Measurements from ENCODE around the gene ANXA9.

ANXA9 gene

DNA sequence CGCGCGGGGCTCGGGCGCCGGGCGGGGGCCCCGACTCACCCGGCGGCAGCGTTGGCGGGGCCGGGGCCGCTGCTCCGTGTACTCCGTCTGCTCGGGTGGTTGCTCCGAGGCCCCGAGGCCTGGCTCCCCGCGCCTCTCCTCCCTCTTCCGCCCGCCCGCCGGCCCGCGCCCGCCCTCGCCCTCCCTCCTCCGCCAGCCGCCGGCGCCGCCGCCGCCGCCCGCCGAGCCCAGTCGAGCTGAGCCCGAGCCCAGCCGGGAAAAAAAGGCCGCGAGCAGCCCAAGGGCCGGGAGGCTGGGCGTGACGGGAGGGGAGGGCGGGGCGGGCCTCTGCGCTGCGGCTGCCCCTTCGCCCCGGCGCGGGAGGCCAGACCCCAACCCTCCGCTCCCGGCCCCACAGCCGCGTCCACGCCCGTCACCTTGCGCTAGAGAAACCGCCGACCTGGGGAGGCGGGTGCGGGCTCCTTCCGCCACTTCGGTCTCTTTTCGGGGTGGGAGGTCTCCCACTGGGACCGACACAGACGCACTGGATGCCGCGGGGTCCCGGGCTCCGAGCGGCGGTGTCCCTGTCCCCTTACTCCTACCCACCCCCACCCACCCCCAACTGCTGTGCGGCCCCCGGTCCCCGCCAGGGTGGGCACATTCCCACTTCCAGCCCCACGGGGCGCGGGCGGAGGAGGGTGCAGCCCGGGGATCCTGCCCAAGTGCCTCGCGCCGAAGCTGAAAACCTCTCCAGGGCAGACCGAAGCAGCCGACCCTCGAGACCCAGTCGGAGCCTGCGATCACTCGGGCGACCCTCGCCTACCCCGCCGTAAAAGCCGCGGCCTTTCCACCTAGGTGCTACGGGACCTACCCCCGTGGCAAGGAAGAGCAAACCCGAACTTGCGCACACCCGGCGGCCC lies 7.3 kb upstream of the ANXA9 start, which contains the start of gene CERS2:
Gene CERS2, minus strand, starts transcription at position 256 of the 899 bp plus-strand sequence. CDS start 5,745 bp downstream, outside the sequence.
- DNase-seq (ENCODE audit: low read depth): peak; percentile 55

DNA sequence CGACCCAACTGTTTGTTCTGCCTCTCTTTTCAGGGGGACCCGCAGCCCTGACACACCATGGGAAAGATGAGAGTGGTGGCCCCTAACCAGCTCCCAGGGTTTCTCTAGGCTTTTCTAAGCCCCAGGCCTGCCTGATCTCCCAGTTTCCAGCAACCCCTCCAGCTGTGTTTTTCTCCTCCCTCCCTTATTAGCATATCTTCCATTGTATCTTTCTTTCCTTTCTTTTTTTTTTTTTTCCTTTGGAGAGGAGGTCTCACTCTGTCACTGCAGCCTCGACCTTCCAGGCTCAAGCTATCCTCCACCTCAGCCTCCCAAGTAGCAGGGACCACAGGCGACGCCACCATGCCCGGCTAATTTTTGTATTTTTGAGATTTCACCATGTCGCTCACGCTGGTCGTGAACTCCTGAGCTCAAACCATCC lies 5.7 kb upstream of the ANXA9 start:
- DNase-seq (ENCODE audit: low read depth): no peak

DNA sequence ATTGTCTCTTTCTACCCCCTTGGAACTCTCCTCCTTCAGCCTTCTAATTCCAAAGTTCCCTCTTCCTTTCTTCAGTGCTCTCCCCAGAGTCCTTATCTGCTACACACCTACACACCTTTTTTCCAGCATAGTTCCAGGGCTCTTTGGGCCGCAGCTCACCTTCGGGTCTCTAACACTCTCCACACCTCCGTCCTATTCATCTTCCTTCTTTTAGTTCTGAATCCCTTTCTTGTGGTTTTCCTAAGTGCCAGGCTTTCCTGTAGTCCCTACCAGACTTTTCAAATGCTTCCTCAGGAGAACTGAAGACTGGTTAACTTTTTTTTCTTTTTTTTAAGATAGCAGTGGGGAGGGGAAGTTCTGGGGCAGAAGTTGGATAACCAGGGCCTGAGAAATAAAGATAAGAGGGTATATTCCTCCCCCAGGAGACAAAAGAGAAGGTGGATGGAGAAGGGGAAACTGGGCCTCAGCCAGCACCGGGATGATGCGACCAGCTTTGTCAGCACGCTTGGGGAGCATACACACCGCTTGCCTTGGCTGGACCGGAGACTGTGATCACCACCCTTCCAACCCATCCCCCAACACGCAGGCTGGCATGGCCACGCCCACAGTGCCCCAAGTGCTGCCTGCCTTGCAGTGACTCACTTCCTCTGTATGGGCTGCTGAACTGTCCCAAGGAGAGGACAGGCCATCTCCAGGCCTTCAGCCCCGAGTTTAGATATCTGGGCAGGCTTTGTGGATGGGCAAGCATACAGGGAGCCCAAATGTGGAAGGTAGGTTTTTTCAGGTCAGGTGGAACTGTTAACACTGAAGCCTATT lies 5.0 kb upstream of the ANXA9 start:
- DNase-seq (ENCODE audit: low read depth): peak; percentile 61

DNA sequence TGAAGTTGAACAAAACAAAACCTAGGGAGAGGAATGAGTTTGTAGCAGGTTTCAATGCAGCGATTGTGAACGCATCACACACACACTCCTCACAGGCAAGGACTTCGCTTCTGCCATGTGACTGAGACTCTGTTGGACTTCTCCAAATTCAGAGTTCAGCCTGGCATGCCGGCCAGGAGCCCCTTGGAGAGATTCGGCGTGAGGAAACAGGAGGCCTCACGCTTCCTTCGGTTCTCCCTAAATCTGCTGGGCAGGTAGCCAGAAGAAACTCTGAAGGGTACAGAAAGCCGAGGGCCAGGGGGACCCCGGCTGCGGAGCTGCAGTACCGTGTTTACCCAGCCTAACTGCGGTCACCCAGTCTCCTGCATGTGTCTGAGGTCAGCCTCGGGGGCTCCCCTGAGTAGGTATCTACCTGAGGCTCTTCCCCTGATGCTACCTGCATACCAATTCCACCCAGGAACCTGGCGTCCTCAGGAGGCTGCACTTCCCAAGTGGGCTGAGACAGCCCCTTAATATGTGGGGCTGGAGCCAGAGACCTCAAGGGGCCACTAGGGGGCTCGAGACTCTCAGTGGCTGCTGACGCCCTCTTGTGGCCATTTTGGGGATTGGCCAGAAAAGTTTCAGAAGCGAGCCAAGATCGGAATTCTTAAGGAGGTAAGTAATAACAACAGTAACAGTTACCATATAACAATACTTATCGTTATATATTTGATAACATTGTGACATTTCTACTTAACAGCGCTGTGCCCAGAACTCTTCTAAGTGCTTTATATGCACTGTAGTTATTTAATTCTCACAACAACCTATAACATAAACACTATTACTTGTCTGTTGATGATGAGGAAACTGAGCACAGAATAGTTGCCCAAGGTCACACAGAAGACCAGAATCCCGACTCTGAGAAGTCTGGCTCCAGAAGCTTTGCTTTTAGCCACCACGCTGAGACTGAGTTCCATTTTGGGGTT lies 2.7 kb upstream of the ANXA9 start:
- peak; percentile 83 for DNase-seq (ENCODE audit: low read depth)

DNA sequence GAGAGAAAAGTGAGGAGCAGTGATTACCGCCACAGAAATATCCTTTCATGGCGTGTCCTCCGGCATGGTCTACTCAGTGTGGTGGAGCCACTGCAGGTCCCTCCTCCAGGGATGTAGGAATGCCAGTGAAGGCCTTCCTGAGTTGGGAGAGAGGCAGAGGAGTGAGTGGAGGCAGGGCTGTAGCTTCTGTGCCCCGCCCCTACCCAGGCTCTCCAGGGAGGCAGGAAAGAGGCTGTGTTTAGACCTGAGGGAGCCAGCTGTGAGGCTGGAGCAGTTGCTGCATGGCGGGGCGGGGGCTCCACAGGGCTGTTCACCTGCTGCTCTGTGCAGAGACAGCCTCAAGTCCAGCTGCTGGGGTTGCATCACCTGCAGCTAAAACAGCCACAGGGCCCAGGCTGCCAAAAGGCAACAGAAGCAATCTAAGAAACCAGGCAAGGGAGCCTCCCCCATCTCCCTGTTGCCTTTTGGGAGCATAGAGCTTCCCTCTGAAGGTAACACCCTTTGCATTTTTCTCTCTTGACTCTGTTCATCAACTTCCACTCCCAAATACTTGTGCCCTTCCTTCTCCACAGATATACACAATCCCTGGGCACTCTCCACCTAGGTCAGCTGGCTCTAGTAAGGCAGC lies 801 bp upstream of the ANXA9 start:
- DNase-seq (ENCODE audit: low read depth): no peak

DNA sequence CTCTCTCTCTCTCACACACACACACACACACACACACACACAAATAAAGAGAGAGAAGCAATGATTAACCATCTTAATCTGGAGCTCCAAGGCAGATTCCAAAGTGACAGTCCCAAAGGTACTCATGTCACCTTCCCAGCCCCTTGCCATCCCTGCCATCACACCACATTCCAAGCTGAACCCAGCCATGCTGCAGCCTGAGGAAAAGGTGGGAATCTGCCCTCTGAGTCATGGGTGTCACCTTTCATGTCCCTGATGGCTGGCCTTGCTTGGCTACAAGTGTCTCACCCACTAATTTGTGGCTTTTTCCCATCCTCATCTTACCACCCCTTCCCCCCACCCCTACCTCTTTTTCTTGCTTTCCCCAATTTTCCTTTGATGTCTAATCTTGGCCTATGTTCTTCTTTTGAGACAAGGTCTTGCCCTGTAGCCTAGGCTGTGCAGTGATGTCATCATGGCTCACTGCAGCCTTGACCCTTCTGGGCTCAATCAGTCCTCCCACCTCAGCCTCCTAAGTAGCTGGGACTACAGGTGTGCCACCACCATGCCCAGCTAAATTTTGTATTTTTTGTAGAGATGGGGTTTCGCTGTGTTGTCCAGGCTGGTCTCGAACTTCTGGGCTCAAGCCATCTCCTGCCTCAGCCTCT lies 3.2 kb downstream of the ANXA9 start:
- no peak for DNase-seq (ENCODE audit: low read depth)

DNA sequence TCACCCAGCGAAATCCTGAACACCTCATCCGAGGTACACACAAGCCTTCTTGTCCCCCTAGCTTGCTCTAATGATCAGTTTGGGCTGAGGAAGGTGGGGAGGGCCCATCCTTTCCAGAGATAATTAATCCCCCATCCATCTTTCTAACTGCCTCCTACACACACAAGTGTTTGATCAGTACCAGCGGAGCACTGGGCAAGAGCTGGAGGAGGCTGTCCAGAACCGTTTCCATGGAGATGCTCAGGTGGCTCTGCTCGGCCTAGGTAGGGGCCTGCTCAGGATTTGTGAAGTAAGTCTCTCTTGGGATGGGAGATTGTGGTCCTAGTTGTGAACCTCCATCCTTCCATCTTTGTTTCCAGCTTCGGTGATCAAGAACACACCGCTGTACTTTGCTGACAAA lies 5.8 kb downstream of the ANXA9 start:
- no peak for DNase-seq (ENCODE audit: low read depth)

DNA sequence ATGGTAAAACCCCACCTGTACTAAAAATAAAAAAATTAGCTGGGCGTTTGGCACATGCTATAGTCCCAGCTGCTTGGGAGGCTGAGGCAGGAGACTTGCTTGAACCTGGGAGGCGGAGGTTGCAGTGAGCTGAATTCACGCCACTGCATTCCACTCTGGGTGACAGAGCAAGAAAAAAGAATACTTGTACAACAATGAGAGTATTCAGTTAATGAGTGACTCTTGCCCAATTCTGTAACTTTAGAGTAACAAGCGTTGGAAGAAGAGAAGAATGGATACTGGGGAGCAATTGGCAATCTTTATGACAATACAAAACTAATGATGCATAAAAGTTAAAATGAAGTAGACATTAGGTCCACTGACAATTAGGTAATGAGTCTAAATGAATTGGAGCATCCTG lies 10.5 kb downstream of the ANXA9 start:
- no peak for DNase-seq (ENCODE audit: low read depth)

DNA sequence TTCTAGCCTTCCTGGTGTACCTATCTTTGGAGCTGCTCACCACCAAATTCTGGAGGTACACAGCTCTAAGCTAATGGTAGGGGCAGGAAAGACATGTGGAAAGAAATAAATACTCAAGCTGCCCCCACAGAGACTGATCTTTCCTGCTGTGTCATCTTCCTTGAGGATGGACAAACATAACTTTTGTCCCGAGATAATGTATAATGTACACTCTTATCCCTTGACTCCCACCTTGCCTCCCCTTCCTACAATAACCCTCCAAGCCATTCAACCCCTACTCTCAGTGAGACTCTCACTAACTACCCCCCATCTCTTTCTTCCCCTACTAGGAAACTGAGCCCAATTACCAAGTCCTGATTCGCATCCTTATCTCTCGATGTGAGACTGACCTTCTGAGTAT lies 12.2 kb downstream of the ANXA9 start:
- no peak for DNase-seq (ENCODE audit: low read depth)

DNA sequence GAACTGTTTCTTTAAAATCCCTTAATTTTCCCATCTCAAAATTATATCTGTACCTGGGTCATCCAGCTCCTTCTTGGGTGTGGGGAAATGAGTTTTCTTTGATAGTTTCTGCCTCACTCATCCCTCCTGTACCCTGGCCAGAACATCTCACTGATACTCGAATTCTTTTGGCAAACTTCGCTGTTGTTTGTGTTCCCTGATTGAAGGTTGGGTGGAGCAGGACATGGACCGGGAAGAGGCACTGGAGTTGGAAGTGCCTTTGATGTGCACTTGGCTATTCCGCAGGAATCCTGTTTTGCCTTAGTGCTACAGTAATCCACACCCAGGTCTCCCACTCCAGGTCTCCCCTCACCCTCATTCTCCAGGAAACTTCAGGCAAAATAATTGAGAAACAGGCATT lies 13.4 kb downstream of the ANXA9 start:
- DNase-seq (ENCODE audit: low read depth): no peak

DNA sequence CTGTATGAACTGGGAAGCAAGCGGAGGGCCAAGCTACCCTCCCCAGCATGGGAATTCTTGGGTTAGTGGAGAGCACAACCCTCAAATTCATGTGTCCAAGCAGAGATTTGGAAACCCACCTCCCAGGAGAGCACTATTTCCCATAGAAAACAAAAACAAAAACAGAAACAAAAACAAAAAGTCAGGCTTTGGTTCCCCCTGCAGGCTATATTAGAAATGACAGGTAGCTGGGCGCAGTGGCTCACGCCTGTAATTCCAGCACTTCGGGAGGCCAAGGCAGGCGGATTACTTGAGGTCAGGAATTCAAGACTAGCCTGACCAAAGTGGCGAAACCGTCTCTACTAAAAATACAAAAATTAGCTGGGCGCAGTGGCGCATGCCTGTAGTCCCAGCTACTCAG lies 13.8 kb downstream of the ANXA9 start:
- DNase-seq (ENCODE audit: low read depth): no peak

DNA sequence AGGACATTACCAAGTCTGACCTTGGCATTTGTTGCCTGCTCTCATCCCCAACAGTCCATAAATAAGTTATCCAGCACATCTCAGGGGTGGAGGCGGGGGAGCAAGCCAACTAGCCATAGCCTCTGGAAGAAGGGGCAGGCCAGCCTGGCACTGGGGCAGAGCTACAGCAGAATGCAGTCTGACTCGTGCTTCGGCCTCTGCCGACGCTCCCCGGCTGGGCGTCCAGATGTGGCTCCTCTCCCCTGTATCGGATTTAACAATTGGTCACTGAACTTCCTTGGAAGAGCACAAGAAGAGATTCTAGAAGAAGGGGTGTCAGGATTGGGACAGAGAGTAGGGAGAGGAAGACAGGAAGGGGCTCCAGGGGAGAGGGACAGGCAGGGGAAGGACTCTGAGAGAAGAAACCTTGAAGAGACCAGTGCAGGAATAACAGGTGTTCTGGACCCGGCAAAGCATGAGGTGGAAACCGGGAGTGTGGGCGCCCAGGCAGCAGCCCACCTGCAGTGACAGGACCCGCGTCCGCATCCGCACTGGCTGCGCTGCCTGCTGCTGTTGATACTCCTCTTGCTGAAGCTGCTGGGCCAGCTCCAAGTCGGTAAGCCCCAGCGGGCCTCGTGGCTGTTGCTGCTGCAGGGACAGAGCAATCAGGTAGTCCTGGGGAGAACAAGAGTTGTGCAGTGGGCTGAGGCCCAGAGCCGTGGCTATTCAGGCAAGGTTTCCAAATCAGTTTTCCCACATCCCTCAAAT lies 15.2 kb downstream of the ANXA9 start:
- no peak for DNase-seq (ENCODE audit: low read depth)

DNA sequence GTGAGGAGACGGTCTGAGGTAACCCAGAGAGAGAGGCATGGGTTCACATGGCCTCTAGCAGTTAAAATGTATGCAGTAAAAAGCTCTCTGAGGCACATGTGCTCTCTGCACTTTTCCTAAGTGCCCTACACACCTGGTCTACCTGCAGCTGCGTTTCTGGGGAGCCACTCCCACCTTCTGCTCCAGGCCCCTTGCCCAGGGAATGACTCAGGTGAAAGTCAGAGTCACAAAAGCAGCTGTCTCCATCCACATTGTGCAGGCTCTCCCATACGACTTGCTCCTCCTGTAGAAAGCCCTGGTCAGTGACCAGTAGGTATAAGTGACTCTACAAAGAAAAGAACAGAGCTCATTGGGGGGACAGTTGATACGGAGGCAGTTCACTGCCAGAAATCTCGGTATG lies 15.9 kb downstream of the ANXA9 start:
- no peak for DNase-seq (ENCODE audit: low read depth)

DNA sequence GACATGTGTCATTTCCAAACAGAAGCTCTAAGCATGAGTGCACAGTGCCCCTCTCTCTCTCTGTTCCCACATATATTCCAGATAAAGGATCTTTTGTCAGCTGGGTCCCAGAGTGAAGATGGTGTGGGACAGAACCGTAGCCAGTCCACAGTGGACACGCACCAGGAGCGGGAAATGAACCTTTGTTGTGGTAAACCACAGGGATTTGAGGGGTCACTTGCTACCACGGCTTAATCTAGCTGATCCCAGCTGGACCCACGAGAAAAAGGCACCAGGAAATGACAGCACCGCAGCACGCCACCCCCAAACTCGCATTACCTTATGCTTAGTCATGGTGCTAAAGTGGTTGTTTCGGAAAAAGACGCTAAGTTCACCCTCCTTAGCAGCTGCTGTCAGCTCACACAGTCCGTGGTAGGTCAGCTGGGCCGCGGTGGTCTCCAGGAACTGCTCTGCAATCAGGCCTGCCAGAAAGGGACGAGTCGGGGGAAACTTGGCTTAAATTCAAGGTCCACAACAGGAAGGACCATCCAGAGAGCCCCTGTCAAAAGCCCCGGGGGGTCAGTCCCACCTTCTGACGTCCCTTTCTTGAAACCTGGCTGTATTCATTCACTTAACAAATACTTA lies 17.1 kb downstream of the ANXA9 start:
- DNase-seq (ENCODE audit: low read depth): no peak

DNA sequence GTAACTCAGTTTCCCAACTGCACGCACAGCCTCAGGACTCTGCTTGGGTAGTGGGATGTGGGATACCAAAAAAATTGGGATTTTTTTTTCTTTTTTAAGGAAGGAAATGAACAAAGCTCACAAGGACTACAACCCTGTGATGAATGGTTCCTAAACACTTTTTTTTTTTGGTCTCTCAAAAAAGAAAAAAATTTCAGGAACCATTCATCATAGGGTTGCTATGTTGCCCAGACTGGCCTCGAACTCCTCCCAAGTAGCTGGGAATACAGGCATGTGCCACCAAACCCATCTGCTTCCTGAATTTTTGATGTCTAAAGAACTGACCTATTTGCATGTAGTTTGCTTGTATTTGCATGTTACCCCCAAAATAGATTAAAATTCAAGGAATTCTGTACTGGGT lies 17.8 kb downstream of the ANXA9 start:
- no peak for DNase-seq (ENCODE audit: low read depth)

DNA sequence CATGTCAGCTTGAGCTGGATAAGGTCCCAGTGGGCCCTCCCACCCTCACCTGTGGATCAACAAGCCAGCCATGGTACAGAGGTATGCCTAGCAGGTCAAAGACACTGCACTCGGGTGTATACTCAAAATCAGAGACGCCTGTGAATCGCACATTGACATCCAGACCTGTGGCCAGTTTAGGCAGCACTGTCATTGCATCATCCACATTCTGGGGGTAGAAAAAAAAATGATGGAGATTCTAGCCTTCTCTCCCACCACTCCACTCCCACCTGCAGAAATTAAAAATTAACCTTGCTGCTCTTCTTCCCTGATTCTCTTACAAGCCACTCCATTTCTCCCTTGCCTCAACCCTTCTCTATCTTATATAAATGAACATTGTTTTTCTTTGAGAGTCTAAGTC lies 18.3 kb downstream of the ANXA9 start:
- no peak for DNase-seq (ENCODE audit: low read depth)

DNA sequence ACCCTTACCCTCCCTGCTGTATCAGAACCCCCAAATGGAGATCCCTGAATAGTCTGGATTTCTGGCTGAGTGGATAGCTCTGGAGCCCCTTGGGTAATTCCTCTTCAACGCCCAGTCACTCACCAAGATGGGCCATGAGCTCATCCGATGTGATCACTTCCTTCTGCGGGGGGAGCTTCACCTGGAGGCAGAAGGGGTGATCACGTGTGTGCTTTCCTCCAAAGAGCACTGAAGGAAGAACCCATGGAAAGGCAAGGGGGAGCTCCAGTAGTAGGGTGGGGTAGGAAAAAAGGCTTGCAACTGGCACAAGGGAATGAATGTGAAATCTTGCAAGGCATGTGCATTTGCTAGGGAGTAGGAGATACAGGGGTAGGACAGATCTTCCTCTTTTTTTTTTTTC lies 19.5 kb downstream of the ANXA9 start:
- DNase-seq (ENCODE audit: low read depth): no peak

DNA sequence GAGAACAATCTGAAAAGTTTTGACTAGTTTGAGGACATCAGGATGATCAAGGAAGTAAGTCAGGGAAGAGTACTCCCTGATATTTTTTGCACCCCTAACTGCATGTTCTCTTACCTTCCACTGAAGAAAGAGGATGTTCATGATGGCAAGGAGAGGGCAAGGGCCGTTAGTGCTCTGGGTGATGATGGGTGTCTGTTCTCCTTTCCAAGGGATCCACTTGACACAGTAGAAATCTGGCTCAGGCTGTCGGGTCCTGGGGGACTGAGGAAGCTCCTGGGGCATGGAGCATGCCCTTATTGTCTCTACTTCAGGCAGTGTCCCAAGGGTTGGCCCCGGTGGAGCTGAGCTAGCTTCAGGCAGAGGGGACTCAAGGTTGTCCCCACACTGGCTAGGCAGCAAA lies 20.0 kb downstream of the ANXA9 start:
- no peak for DNase-seq (ENCODE audit: low read depth)

DNA sequence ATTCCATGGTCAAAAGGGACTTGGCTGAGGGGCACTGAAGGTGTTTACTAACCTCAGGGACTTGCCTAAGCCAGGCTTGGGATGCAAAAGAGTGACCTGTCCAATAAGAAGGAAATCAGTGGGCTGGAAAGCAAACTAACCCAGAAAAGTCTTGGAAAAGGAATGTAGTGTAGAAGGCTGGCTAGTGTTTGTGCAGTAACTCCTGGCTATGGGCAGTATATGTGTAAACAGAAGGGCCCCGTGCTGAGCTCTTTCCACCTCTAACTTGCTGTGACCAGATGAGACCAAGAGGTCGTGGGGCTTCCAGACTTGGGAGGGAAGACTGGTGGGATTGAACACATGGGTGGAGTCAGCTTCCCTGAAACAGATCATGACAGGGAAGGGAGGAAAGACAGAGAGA lies 20.5 kb downstream of the ANXA9 start:
- DNase-seq (ENCODE audit: low read depth): no peak

DNA sequence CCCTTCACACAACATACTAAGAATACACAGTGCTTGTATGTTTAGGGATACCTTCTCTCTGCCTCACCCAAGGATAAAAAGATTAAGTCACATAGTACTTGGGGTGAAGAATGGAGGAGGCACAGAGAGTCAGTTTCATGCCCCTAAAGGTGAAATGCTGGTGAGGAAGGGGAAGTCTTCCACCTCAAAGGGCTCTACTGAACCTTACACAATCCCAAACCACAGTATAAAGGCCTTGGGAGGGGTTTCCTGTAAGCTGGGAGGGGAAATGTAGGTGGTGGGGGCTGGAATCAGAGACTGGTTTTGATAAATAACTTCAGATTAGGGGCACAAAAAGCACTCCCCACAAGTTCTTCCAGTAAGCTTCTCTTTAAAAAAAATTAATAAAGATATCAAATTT lies 21.1 kb downstream of the ANXA9 start:
- DNase-seq (ENCODE audit: low read depth): no peak
